Amniotic stem cell (primary cell): ENCODE measurements around the gene WNT9A.

ENCODE experiments used
- DNase-seq: peaks from one replicate; lab custom pipeline; 2025; lab: John Stamatoyannopoulos, UW

Gene WNT9A

DNA sequence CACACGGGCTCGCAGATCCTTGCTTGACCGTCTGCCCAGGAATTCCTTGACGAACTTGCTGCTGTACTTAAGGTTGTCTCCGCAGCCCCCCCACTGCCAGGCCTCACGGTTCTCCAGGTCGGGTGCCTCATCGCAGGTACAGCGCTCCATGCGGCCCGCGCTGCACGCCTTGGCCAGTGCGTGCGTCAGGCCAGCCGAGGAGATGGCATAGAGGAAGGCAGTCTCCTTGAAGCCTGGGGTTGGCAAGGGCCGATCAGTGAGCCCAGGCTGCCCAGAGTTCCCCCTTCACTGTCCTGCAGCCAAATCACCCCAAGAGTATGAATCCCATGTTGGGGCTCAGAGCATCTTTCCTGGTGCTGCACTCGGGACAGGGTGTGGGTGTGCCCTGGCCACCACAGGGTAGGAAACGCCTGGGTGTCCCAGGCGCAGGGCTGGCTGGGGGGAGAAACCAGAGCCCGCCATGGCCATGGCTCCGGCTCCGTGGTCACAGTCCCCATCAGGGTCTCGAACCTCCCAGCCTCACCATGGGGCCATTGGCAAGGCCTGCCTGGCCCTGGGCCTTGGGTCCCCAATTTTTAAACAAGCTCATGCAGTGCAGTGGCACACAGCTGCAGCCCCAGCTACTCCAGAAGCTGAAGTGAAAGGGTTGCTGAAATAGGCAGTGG is 23.4 kb downstream of the WNT9A start:
- DNase-seq = no peak

DNA sequence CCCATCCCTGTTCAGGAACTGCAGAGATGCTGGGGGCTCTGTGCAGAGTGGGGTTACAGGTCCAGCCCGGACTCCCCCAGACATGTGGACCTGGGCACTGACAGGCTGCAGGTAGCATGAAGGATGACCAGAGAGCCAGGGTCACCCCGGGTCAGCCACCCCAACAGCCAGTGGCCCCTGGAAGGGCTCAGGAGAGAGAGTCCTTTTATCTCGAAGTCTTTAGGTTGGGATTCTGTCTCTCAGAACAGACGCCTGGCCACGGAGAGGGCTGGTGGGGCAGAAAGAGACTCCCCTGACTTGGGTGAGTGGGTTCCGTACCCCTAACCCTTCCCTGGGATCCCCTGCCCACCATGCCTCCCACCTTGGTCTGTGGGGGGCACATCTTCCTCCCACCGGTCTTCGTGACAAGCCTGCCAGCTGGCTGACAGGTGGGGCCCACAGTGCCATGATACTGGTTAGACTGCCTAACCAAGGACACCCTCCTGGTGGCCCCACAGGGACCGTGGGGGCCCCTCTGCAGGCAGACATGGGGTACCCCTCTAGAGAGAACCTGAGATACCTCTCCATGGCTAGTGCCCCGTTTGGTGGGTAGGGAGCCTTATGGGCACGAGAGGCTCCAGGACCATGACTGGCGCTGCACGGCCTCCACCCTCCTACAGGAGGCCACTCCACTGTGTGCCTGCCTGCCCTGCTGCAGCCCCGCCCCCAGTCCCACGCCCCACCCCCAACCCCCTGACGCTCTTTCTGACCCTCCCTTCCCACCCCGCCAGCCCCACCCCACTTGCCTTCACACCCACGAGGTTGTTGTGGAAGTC is 24.2 kb downstream of the WNT9A start:
- DNase-seq = no peak

DNA sequence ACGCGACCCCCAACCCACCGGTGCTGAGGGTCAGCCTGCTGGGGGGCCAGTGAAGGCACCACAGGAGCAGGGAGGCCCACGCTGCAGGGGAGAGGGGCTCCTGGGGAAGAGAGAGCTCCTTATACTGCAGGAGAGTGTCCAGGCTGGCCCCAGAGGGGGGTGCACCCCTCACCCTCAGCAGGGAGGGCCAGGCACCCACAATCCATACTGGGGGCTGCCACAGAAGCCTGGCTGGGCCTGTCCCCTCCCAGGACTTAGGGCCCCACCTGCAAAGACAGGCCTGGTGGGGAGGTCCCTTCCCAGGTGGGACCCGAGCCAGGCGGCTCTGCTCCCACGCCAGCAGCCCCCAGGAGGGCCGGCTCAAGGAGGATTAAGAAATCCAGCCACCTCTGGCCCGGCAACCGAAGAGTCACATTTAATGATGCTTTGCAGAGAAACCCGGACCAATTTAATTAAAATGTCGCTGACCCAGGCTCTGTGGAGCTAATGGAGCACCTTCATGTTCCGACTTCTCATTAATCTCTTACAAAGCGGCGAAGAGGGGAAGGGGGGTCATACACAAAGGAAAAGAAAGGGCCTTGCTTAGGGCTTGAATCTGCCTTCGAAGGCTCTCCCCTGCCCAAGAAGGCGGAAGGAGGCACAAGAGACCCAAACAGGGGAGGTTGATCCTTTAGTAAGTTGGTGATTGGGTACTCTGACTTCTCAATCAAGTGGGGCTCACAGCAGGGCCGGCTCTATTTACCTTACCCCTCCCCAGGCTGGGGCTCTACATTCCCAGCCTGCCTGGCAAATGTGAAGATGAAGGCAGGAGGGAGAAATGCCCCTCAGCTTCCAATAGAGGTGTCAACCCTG is 25.0 kb downstream of the WNT9A start:
- DNase-seq = no peak

DNA sequence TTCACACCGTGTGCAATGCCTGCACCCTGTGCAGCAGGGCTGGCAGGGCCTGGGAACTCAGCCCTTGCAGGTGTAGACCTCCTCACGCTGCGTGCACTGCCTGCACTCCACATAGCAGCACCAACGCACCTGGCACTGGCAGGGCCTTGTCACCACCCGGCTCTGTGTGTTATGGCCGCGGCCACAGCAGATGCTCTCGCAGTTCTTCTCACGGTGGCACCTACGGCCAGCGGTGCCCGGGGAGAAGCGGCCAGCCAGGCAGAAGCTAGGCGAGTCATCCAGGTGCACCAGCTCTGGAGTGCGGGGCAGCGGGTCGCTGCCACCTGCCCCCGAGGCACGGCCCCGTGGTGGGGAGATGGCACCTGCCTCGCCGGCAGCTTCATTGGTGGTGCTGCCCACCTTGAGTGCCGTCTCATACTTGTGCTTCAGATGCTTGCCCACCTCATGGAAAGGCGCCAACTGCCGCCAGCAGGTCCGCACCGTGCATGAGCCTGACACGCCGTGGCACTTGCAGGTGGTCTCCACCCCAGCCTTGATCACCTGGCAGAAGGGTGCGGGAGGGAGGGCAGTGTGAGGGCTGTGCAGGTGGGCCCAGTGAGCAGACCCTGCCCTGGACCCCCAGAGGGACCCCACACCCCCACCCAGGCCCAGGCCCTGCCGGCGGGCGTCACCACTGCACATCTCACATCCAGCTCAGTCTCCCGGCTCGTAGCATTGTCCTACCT is 26.1 kb downstream of the WNT9A start:
- no peak for DNase-seq

DNA sequence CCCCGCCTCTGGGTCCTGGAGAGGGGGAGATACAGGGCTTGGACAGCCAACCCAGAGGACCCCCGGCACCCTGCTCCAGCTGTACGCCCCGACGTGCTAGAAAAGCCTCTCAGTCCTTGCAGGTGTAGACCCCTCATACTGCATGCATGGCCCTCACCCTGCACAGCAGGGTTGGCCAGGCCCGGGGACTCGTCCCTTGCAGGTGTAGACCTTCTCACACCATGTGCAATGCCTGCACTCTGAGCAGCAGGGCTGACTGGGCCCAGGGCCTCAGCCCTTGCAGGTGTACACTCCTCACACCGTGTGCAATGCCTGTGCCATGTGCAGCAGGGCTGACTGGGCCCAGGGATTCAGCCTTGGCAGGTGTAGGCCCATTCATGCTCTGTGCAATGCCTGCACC is 26.8 kb downstream of the WNT9A start:
- DNase-seq = no peak

DNA sequence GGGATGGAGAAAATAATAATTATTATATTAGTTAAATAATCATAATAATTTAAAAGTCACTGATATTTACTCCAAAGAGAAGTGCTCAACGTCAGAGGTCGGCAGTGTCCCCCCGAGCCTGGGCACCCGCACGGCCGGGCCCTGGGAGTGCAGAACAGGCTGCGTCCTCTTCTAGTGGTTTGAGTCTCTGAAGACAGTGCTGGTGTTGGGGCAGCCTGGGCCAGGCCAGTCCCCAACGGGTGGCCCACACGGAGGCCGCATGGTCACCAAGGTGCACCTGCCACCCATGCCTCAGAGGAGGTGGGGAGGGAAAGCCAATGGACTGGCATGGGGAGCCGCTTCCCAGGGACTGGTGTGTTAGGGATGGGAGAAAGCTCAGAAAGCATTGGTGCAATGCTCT is 27.3 kb downstream of the WNT9A start:
- DNase-seq = no peak

DNA sequence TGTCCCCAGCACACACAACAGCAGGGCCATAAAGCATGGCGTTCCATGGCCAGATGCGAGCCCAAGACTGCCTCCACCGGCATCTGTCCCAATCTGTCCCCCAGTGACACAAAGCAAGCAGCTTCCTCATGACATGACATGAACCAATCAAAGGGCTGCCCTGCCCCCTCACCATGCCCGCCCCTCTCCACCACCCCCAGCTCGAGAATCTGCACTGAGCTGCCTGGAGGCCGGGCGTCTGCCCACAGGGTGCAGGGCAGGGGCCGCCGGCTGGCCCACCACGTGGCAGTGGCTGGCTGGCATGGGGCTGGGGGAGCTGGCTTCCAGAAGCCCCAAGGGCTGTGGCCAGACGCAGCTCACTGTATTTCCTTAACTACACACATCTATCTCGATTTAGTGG is 27.8 kb downstream of the WNT9A start:
- no peak for DNase-seq

DNA sequence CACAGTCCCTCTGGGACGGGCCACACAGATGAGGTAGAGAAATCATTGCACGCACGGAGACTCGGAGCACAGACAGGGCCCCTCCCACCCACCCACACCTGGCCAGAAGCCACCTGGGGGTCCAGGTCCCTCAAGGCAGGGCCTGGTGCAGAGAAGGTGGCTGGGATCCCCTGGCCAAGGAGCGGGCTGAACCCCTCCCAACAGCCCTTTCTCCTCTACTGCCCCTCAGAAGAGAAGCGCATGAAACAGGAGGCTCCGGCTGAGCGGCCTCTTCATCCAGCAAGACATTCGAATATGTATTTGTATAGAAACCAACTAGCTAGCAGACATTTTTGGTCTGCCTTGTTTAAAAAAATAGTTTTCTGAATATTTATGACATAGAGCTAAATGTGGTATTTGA is 29.0 kb downstream of the WNT9A start:
- no peak for DNase-seq

DNA sequence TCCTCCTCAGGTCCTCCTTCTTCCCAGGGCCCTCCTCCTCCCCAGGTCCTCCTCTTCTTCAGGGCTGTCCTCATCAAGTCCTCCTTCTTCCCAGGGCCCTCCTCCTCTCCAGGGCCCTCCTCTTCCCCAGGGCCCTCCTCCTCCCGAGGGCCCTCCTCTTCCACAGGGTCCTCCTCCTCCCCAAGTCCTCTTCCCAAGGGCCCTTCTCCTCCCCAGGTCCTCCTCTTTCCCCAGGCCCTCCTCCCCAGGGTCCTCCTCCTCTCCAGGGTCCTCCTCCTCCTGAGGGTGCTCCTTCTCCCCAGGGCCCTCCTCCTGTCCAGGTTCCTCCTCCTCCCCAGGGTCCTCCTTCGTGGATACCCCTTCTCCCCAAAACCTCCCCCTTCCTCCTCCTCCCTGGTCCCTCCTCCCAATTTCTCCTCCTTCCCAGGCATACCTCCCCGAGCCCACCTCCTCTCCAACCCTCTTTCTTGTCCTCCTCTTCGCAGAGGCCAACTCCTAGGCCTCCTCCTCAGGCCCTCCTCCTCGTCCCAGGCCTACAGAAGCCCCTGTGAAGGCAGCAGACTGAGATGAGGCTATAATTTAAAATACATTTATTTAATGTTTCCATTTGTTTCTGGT is 29.5 kb downstream of the WNT9A start:
- DNase-seq = no peak

DNA sequence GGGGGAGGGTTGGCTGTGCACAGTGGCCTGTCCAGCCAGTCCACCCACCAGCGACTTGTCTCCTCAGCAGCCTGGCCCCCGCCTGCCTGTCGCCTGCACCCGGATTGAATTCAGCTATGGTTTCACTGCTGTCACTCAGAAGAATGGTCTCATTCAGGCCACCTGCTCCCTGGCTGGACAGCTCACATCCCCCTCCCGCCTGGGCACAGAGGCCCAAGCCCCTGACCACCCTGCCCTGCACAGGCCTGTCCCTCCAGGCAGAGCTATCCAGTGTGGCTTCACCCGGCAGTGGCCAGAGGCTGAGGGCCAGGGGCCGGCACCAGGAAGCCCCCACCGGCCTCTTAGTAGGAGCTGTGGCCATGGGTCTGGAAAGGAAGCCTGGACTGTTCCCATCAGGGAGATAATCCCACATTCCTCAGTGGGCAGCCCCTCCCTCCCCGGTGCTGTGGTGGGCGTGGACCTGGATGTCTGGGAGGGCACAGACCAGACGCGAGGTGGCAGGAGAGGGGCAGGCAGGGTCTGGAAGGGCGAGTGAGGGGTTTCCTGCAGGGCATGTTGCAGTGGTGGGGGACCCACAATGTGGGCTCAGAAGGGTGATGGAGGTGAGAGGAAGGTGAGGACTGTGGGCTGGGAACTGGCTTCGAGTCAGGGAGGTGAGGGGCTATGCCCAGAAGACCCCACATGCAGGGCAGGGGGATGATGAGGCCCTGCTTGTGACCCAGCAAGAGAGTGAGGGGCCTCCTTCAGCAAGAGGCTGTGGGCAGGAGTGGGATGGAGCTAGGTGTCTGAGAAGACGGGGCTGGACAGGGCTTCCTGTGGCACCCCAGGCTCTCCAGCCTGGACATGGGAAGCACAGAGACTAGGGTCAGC is 30.4 kb downstream of the WNT9A start:
- DNase-seq = no peak

DNA sequence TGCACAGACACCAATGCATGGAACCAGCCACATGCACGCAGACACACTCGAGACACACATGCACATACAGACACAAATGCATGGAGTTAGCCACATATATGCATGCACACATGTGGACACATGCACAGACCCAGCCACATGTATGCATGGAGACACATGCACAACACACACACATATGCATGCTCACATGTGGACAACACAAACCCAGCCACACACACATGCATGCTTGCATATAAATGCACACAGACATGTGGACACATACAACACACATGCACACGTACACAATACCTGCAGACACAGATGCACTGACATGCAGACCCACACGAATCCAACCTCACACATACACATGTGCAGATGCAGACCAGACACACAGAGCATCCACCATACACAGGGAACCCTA is 31.1 kb downstream of the WNT9A start:
- DNase-seq = no peak

DNA sequence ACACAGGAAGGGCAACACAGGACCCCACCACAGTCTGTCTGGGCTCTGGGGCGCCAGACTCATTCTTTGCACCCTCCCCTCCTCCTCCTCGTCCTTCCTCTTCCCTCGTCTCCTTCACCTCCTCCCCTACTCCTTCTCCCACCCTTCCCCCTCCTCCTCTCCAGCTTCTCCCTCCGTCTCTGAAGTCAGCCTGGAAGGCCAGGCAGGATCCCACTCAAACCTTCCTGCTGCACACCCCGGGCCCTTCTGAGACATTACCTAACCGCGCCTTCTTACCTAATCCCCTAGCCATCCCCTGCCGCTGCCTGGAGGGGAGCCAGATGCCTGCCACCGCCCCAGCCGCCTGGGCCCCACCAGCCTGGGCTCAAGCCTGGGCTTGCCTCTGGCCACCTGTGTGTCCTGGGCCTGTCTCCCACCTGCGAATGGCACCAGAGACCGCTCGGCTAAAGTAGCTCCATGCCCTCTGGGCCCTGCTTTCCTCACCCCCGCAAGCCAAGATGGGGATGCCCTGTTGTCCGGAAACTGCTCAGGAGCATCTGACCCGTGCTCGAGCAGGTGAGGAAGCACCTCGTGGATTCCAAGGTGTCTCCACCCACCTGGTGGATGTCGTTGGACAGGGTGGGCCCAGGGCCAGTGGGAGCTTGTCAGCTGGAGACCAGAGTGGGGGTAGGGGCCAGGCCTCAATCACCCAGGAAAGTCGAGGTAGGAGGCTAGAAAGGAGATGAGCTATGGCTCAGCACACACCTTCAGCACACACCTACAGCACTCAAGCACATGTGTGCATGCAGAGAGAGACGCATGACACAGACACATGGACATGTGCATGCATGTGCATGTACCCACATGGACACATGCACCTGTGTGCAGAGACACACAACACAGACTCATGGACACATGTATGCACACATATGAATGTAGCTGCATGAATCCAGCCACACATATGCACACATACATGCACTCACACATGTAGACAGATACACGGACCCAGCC is 31.9 kb downstream of the WNT9A start:
- DNase-seq = no peak

DNA sequence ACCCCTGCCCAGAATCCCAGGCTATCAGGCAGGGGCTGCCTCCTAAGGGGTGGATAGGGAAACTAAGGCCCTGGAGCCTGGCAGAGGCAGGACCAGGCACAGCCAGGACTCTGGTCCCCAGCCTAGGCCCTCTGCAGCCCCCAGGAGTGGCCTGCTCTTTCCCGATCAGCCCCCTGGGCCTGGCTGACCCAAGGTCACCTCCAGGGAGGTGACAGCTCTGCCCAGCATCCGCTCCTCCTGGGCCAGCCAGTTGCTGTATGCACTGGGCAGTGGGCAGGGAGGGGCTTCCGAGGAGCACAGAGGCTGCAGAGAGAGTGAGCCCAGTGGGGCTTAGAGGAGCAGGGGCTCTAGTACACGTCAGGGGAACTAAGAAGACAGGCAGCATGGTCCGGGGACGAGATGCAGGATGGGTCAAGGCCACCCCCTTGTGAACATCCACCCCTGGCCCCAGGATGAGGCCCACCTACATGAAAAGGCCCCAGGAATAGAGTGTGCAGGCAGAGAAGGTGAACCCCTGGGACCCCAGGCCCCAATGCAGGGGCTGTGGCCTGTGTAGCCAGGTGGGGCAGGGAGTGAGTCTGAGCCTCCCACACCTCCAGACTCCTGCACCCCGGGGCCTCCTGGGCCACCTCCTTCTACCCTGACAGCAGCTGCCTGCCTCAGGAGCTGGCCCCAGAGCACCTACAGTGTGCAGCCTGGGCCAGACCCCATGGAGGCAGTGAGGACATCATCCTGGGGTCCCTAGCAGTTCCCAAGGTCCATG is 32.8 kb downstream of the WNT9A start:
- DNase-seq = no peak

DNA sequence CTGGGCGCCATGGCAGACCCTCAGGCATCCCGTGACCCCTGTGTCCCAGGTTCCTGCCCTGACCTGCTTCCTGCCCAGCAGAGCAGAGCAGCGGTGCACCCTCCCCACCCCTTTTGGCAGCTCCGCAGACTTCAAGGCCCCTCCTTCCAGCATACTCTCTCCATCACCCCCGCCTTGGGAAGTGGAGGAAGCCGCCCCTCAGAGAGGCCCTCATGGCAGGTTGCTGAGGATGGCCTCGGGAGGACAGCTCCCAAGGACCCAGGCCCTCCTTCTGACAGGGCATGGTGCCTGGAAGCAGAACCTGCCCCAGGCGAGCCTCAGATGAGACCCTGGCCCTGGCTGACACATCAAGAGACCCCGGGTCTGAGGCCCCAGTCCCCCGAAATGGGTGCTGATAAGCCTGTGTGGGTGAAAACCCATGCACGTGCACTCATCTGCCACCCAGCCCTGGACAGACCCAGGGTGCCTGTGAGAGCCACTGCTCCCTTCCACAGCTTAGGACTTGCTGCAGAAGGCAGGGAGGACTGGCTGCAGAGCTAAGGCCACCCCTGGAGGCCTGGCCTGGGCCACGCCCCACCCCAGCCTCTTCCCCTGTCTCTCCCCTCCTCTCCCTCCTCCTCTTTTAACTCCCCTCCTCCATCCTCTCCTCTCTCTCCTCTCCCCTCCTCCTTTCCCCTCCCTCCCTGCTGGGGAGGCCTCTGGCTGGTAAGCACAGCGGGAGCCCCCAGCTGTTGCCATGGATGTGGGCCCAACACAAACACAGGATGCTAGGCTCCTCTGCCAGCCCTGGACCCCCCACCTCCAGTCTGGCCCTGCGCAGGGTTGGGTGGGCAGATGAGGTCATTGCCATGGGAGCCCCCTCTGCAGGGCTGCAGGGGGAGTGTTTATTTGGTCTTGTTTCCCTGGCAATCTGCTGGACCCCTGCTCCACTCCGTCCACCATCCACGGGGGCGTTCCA is 33.7 kb downstream of the WNT9A start:
- DNase-seq = no peak

DNA sequence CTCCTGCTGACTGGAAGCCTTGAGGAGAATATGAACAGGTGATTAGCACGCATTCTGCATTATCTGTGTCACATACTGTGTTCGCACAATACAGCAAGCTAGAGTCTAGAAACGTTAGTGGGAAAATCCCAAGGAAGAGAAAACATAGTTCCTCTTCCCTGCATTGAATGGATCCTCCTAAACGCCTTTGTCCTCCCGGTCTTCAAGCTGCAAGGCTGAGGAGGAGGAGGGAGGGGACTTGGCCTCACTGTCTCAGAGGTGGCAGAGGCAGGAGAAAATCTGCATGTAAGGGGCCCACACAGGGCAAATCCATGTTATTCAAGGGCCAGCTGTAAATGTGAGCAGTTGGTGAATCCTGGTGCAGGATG is 34.4 kb downstream of the WNT9A start:
- no peak for DNase-seq

DNA sequence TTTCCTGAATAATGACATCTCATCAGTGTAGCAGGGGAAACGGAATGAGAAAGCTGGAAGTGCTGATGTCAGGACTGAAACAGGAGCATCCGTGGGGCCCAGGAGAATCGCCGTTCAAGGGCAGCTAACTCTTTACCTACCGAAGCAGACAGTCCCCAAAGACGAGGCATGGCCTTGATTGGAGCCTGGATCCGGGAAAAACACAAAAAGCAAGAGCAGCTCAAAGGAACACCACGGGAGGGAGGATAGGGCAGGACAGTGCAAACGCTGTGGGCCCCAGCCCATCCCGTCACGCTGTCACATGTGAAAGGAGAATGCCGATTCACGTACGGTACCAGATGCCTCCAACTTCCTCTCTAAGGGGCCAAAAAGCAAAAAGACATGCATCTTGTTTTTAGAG is 34.9 kb downstream of the WNT9A start:
- DNase-seq = no peak

DNA sequence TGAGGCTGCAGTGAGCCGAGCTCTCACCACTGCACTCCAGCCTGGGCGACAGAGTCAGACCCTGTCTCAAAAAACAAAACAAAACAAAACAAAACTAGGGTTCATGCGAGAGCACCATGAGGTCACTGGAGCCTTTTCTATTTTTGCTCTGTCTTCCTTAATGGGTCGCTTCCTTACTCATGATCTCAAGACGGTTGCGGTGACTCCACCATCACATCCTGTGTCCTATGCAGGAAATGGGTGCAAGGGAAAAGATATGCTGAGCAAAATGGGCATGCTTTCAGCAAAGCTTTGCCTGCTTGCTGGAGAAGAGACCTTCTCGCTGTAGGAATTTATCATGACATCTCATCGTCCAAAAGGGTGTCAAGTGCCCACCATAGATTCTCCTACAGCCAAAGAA is 36.4 kb downstream of the WNT9A start:
- DNase-seq = no peak
